Brain microvascular endothelial cell (primary cell): ENCODE results near the gene ZNF641.

ENCODE experiments used
- DNase-seq: peaks from one replicate; pipeline ENCODE4 v3.0.0-alpha.2; 2020
- H3K27ac ChIP-seq: fragments of 250-450 bp; sonication (Bioruptor Pico); 2 replicates; pipeline ENCODE4 v1.5.1; 2020; ENCODE audit warnings: mild to moderate bottlenecking, moderate library complexity
- H3K27me3 ChIP-seq: fragments of 250-450 bp; sonication (Bioruptor Pico); replicated peaks from 2 replicates; pipeline ENCODE4 v1.5.1; 2020; ENCODE audit warnings: mild to moderate bottlenecking
- H3K36me3 ChIP-seq: fragments of 250-450 bp; sonication (Bioruptor Pico); replicated peaks from 2 replicates; pipeline ENCODE4 v1.5.1; 2020; ENCODE audit warnings: mild to moderate bottlenecking
- H3K4me3 ChIP-seq: 2 replicates; pipeline ENCODE4 v1.5.1; 2011; ENCODE audit warnings: low read depth, mild to moderate bottlenecking, control low read depth, low read length, moderate library complexity
- in situ Hi-C: cut with HindIII; loops from 2 replicates; pipeline ENCODE4 v1.10.0; 2017; ENCODE audit warnings: low sequenced_read_pairs, low pct_ligation_motif_present
- TF ChIP-seq, protein P1 (sequence below): IDR thresholded peaks from 2 replicates; pipeline ENCODE4 v1.5.1; 2011; ENCODE audit warnings: low read depth, mild to moderate bottlenecking, moderate library complexity, low read length, control low read depth, inconsistent platforms; ENCODE audit errors: missing control alignments

ZNF641 gene

GRCh38 chr12:48288387-48289268 lies 62.1 kb downstream of the ZNF641 start:
- TF ChIP-seq, protein P1, sequence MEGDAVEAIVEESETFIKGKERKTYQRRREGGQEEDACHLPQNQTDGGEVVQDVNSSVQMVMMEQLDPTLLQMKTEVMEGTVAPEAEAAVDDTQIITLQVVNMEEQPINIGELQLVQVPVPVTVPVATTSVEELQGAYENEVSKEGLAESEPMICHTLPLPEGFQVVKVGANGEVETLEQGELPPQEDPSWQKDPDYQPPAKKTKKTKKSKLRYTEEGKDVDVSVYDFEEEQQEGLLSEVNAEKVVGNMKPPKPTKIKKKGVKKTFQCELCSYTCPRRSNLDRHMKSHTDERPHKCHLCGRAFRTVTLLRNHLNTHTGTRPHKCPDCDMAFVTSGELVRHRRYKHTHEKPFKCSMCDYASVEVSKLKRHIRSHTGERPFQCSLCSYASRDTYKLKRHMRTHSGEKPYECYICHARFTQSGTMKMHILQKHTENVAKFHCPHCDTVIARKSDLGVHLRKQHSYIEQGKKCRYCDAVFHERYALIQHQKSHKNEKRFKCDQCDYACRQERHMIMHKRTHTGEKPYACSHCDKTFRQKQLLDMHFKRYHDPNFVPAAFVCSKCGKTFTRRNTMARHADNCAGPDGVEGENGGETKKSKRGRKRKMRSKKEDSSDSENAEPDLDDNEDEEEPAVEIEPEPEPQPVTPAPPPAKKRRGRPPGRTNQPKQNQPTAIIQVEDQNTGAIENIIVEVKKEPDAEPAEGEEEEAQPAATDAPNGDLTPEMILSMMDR, result no peak
- Histone ChIP-seq H3K4me3 (no peak overlapping the region), H3K27ac (no peak overlapping the region), H3K36me3 (no peaks in the 10 kb centered on the region), H3K27me3 (no peaks in the 10 kb centered on the region)
- no peak for DNase-seq
- in situ Hi-C loops, result no loop called here
